ENCODE data around the gene ANKEF1. TPM values are rescaled to one million over a fixed set of nuclear protein-coding genes. Genes with fewer than 3 reads are reported as not detected.

The ANKEF1 gene
- total RNA-seq, 2 experiments from 2014 or later: 1.1 to 6.4 TPM

DNA sequence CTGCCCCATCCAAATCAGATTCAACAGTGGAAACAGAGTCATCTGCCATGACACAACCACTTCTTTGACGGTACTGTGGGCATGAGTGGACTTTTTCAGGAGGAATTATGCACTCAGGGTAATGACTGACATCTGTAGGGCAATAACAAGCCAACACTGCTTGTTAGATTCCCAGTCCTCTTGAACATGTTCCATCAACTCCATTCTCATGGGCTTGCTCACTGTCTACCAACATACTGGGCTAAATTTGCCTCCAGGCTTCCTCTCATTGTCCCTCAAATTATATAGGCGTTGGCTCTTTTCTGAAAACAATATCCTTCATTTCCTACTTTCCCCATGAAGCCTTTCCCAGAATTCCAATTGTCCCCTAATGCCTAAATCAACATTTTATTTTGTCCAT lies 43.1 kb downstream of the ANKEF1 start:
- no peak for DNase-seq (ENCODE audit: low spot score)
- no TSS peak for BruUV-seq (replicated peaks)
- intact Hi-C loops (cut with micrococcal nuclease; ENCODE audit: unreplicated experiment): no loop called here
- no peaks in the 10 kb centered on the region for H3K4me1 ChIP-seq (ENCODE audit: insufficient read depth, low read length, poor library complexity, severe bottlenecking)
- TF ChIP-seq, protein P1, sequence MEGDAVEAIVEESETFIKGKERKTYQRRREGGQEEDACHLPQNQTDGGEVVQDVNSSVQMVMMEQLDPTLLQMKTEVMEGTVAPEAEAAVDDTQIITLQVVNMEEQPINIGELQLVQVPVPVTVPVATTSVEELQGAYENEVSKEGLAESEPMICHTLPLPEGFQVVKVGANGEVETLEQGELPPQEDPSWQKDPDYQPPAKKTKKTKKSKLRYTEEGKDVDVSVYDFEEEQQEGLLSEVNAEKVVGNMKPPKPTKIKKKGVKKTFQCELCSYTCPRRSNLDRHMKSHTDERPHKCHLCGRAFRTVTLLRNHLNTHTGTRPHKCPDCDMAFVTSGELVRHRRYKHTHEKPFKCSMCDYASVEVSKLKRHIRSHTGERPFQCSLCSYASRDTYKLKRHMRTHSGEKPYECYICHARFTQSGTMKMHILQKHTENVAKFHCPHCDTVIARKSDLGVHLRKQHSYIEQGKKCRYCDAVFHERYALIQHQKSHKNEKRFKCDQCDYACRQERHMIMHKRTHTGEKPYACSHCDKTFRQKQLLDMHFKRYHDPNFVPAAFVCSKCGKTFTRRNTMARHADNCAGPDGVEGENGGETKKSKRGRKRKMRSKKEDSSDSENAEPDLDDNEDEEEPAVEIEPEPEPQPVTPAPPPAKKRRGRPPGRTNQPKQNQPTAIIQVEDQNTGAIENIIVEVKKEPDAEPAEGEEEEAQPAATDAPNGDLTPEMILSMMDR (conservative IDR thresholded peaks at IDR 0.05; ENCODE audit: low read length): no peak
- no peak for TF ChIP-seq EZH2phosphoT487 (IDR thresholded peaks at IDR 0.05; ENCODE audit: borderline replicate concordance, low read depth, low read length)
- H3K9me2 ChIP-seq (ENCODE audit: insufficient read depth, low read length): no peaks in the 10 kb centered on the region
- ChIA-PET CTCF (ENCODE audit: unreplicated experiment) (interaction anchor here (1.1 kb wide), 1 partner anchor 100 kb away, joined by 3 read pairs; no protein-coding TSS in a partner anchor), POLR2A (interaction anchor here (0.7 kb wide), 1 partner anchor 17 kb away, joined by 3 read pairs; no protein-coding TSS in a partner anchor)
- no peak overlapping the region for H3K4me2 ChIP-seq (ENCODE audit: low read length)
- no peak overlapping the region for H2AFZ ChIP-seq (ENCODE audit: low read length)
- H3K9me3 ChIP-seq (ENCODE audit: low read length): no peaks in the 10 kb centered on the region
- H3K27ac ChIP-seq (ENCODE audit: low read depth, low read length, poor library complexity, severe bottlenecking): no peak overlapping the region
- H4K20me1 ChIP-seq (ENCODE audit: insufficient read depth, low read length): no peaks in the 10 kb centered on the region
- no peak overlapping the region for H3K4me3 ChIP-seq (ENCODE audit: low read depth, low read length, poor library complexity, severe bottlenecking)
- H3K79me2 ChIP-seq (ENCODE audit: insufficient read depth, low read depth, low read length): no peaks in the 10 kb centered on the region
- no peaks in the 10 kb centered on the region for H3K36me3 ChIP-seq (ENCODE audit: insufficient read depth, low read length)

GRCh38 chr20:10078403-10078802 lies 43.6 kb downstream of the ANKEF1 start:
- H3K9me2 ChIP-seq (ENCODE audit: insufficient read depth, low read length): no peaks in the 10 kb centered on the region
- ChIA-PET CTCF (ENCODE audit: unreplicated experiment) (interaction anchor here (0.5 to 1.1 kb wide), 2 partner anchors 100 to 575 kb away, joined by 3 read pairs; no protein-coding TSS in a partner anchor), POLR2A (interaction anchor here (0.7 to 1.1 kb wide), 2 partner anchors 9 to 18 kb away, joined by 3 read pairs; no protein-coding TSS in a partner anchor)
- no peak overlapping the region for H3K27ac ChIP-seq (ENCODE audit: low read depth, low read length, poor library complexity, severe bottlenecking)
- no peak for DNase-seq (ENCODE audit: low spot score)
- no peaks in the 10 kb centered on the region for H3K4me1 ChIP-seq (ENCODE audit: insufficient read depth, low read length, poor library complexity, severe bottlenecking)
- H3K4me3 ChIP-seq (ENCODE audit: low read depth, low read length, poor library complexity, severe bottlenecking): no peak overlapping the region
- no peaks in the 10 kb centered on the region for H3K79me2 ChIP-seq (ENCODE audit: insufficient read depth, low read depth, low read length)
- H3K4me2 ChIP-seq (ENCODE audit: low read length): no peak overlapping the region
- intact Hi-C loops (cut with micrococcal nuclease; ENCODE audit: unreplicated experiment): no loop called here
- TF ChIP-seq EZH2phosphoT487 (IDR thresholded peaks at IDR 0.05; ENCODE audit: borderline replicate concordance, low read depth, low read length): no peak
- TF ChIP-seq, protein P1 (conservative IDR thresholded peaks at IDR 0.05; ENCODE audit: low read length): no peak
- BruUV-seq (replicated peaks): no TSS peak
- no peaks in the 10 kb centered on the region for H3K9me3 ChIP-seq (ENCODE audit: low read length)
- no peak overlapping the region for H2AFZ ChIP-seq (ENCODE audit: low read length)
- no peaks in the 10 kb centered on the region for H3K36me3 ChIP-seq (ENCODE audit: insufficient read depth, low read length)
- no peaks in the 10 kb centered on the region for H4K20me1 ChIP-seq (ENCODE audit: insufficient read depth, low read length)

- Histone ChIP-seq H3K9me3 (ENCODE audit: low read length) (no peaks in the 10 kb centered on the region), H3K79me2 (ENCODE audit: insufficient read depth, low read depth, low read length) (no peaks in the 10 kb centered on the region), H3K4me2 (ENCODE audit: low read length) (no peak overlapping the region), H4K20me1 (ENCODE audit: insufficient read depth, low read length) (no peaks in the 10 kb centered on the region), H3K27ac (ENCODE audit: low read depth, low read length, poor library complexity, severe bottlenecking) (no peak overlapping the region), H2AFZ (ENCODE audit: low read length) (no peak overlapping the region), H3K4me1 (ENCODE audit: insufficient read depth, low read length, poor library complexity, severe bottlenecking) (no peaks in the 10 kb centered on the region), H3K36me3 (ENCODE audit: insufficient read depth, low read length) (no peaks in the 10 kb centered on the region), H3K9me2 (ENCODE audit: insufficient read depth, low read length) (no peaks in the 10 kb centered on the region), H3K4me3 (ENCODE audit: low read depth, low read length, poor library complexity, severe bottlenecking) (no peak overlapping the region)
- BruUV-seq (replicated peaks): no TSS peak
- ChIA-PET POLR2A (no interaction called here), CTCF (ENCODE audit: unreplicated experiment) (no interaction called here)
- intact Hi-C loops (cut with micrococcal nuclease; ENCODE audit: unreplicated experiment): no loop called here
- no peak for TF ChIP-seq EZH2phosphoT487 (IDR thresholded peaks at IDR 0.05; ENCODE audit: borderline replicate concordance, low read depth, low read length)
- TF ChIP-seq, protein P1 (conservative IDR thresholded peaks at IDR 0.05; ENCODE audit: low read length): no peak
- no peak for DNase-seq (ENCODE audit: low spot score)
Measured at GRCh38 chr20:10079964-10080363, 45.2 kb downstream of the ANKEF1 start.
